ENCODE data around the gene IGFN1. TPM values are rescaled to one million over a fixed set of nuclear protein-coding genes. Genes with fewer than 3 reads are reported as not detected.

Gene IGFN1
- total RNA-seq, 1 experiment from 2014 or later, result not detected

DNA sequence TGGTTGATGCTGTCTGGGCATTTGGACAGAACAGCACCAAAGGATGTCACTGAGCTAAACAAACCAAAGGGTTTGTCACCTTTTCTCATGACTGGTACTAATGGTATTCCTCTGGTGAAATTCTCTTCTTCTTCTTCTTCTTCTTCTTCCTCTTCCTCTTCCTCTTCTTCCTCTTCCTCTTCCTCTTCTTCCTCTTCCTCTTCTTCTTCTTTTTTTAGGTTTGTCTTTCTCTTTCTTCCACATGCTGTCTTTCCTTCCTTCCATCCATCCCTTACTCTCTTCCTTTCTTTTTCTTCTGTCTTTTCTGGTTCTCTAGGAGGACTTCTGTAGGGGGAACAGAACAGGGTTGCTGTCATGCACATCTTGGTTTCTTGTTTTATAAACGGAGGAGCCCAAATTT lies 9.3 kb upstream of the IGFN1 start:
- H2BK5ac ChIP-seq (ENCODE audit: insufficient read length, low read length), result no peak overlapping the region
- H3K79me1 ChIP-seq (ENCODE audit: insufficient read depth, low read depth, low read length, poor library complexity, severe bottlenecking), result no peaks in the 10 kb centered on the region
- H4K5ac ChIP-seq (ENCODE audit: insufficient read length, low read depth, low read length), result no peak overlapping the region
- no peak overlapping the region for H3K9ac ChIP-seq (ENCODE audit: extremely low read depth, insufficient read length, low read length)
- no peak overlapping the region for H3K27ac Mint-ChIP-seq
- H3K27ac ChIP-seq (ENCODE audit: insufficient read length, low read depth, low read length), result no peak overlapping the region
- no peak overlapping the region for H3K14ac ChIP-seq (ENCODE audit: insufficient read depth, low read length)
- H3K18ac ChIP-seq (ENCODE audit: insufficient read length, low read depth, low read length), result no peak overlapping the region
- no CpG with 5 or more reads among the region's 1 CpG for WGBS (ENCODE audit: extremely low coverage, insufficient read length, low lambda C conversion rate)
- peaks cover 11 to 13% of the 10 kb centered on the region in 2 experiments for H3K9me3 Mint-ChIP-seq
- no peak overlapping the region for H4K91ac ChIP-seq (ENCODE audit: insufficient read length, low read depth, low read length)
- H2BK120ac ChIP-seq (ENCODE audit: low read depth, low read length, poor library complexity, severe bottlenecking), result no peak overlapping the region
- no peak overlapping the region for H2BK12ac ChIP-seq (ENCODE audit: insufficient read length, low read depth, low read length)
- H3K23me2 ChIP-seq (ENCODE audit: insufficient read length, low read depth, low read length, poor library complexity, severe bottlenecking), result no peaks in the 10 kb centered on the region
- H3K23ac ChIP-seq (ENCODE audit: insufficient read length, low read depth, low read length), result no peak overlapping the region
- H3T11ph ChIP-seq (ENCODE audit: low read length), result no peak overlapping the region
- peaks cover 19 to 20% of the 10 kb centered on the region in 2 experiments for H3K4me1 Mint-ChIP-seq
- no peak overlapping the region for H3K56ac ChIP-seq (ENCODE audit: insufficient read length, low read depth, low read length)
- no peak overlapping the region for H3K4ac ChIP-seq (ENCODE audit: low read depth, low read length)
- H3K79me2 ChIP-seq (ENCODE audit: insufficient read depth, low read length), result no peaks in the 10 kb centered on the region
- no peaks in the 10 kb centered on the region for H4K20me1 ChIP-seq (ENCODE audit: control insufficient read depth, insufficient read depth, insufficient read length)
- no peak overlapping the region for H3K4me3 Mint-ChIP-seq
- no peak overlapping the region for H4K8ac ChIP-seq (replicated peaks; ENCODE audit: insufficient read length, low read depth, low read length)
- no peak overlapping the region for H3K4me2 ChIP-seq (ENCODE audit: insufficient read depth, insufficient read length, low read length)
- no peak for DNase-seq
- H3K27me3 Mint-ChIP-seq (ENCODE audit: low read depth), result peaks cover 42% of the 10 kb centered on the region
- H2BK15ac ChIP-seq (ENCODE audit: low read depth, low read length), result no peak overlapping the region
- H3K9me3 ChIP-seq (ENCODE audit: control insufficient read depth, low read depth, low read length), result no peaks in the 10 kb centered on the region
- TF ChIP-seq CTCF (conservative IDR thresholded peaks at IDR 0.05), result no peak
- H2AK5ac ChIP-seq (ENCODE audit: insufficient read length, low read length), result no peak overlapping the region
- H2AFZ ChIP-seq (ENCODE audit: low read length), result no peak overlapping the region
- H3K36me3 Mint-ChIP-seq (ENCODE audit: insufficient read depth in 1 of 3, low read depth in 3 of 3), result peaks cover 0 to 11% (median 6%) of the 10 kb centered on the region in 3 experiments; a peak in 6 of 7 replicates
- H2BK20ac ChIP-seq (ENCODE audit: low read depth, low read length, poor library complexity, severe bottlenecking), result no peak overlapping the region
- no peaks in the 10 kb centered on the region for H3K4me1 ChIP-seq (ENCODE audit: insufficient read depth, low read length)
- H3K27me3 ChIP-seq (ENCODE audit: insufficient read depth, low read length), result no peaks in the 10 kb centered on the region
